ENCODE results near the gene PTGIS.

Gene PTGIS

GRCh38 chr20:49461894-49462620 is 105.9 kb downstream of the PTGIS start:
- no peak for DNase-seq

GRCh38 chr20:49460916-49461315 is 107.0 kb downstream of the PTGIS start:
- no peak for DNase-seq

GRCh38 chr20:49460131-49460530 is 107.8 kb downstream of the PTGIS start:
- no peak for DNase-seq

DNA sequence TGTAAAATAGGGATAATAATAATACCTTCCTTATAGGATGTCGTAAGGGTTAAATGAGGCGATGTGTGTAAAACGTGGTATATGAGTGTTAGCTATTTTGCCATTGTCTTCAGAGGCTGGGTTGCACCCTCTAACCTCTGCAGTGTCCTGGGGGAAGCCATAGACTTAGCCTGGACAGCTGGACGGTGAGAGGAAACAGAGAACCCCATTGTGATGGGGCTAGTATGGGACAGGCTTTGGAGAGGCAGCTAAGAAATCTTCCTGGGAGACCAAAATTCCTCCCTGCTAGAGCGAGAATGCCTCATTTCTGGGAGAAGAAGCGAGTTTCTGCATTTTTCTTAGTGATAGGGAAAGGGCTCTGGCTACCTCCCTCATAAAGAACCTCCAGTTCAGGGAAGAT is 108.3 kb downstream of the PTGIS start:
- DNase-seq, result no peak

DNA sequence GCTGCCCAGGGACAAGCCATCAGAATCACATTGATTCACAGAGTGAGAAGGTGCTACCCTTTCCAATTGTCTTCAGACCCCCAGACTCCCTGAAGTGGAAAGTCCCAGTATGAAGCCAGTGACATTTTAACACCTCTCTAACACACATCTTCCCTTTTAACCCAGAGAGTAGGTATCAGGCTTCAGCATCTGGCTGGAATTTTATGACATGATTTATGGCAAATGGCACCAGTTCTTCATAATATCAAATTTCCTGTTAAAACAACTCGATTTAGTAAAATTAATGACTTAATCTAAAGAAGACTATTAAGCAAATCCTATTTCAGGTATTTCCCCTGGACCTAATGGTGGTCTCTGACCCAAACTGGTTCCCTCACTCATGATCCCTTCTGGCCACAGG is 110.5 kb downstream of the PTGIS start:
- DNase-seq, result no peak

- DNase-seq, result no peak
These were observed 111.3 kb downstream of the PTGIS start for GRCh38 chr20:49456646-49457045.

- no peak for DNase-seq
These were observed 112.2 kb downstream of the PTGIS start for GRCh38 chr20:49455691-49456090.
